Heart left ventricle (tissue), 13 donors: ENCODE data around the gene ACCS.
A peak's percentile ranks its signal among the peaks of the same experiment; 100 is the strongest.

Experiments
- CTCF ChIP-seq, 12 donors: fragments of 200-600 bp; sonication (generic) in 4 of 12; IDR thresholded peaks; one replicate each; pipeline versions ENCODE4 v1.5.0 to v1.8.0; 2018 to 2022; ENCODE audit warnings: antibody characterized with exemption in 12 of 12, mild to moderate bottlenecking in 5 of 12
- POLR2A ChIP-seq, 2 donors: fragments of 450-650 bp; IDR thresholded peaks; one replicate each; pipeline ENCODE4 v1.6.1; 2017; ENCODE audit warnings: antibody characterized with exemption in 2 of 2, mild to moderate bottlenecking in 2 of 2, moderate library complexity in 2 of 2
- donor health status: ischemic (EF 13 %, LVEDD 7.1; RV severe dilation, severe dysfunction).
- donor health status: DM: no; HTN: yes; CAD: no.
- donor health status: DM: no; HTN: no; CAD: no.
- donor health status: ischemic (EF 25% LVEDD 6.9; RV normal size, moderate dysfunction).
- donor health status: ischemic (EF 25% LVEDD 5.7; RV mildly dilated, moderate dysfunction).
- donor health status: ischemic (EF 35%, LVEDD 5.7; RV mildly dilated, moderate dysfunction).
- donor health status: nonischemic (EF 11% LVEDD 7.7; RV severe dilation, severe dysfunction).
- donor health status: DM: yes; HTN: yes; CAD: no.
- donor health status: PGD.
- donor health status: ischemic (EF 29% LVEDD 5.4; RV normal size, mild dysfunction).
- donor health status: nonischemic (EF 23%, LVEDD 6.1; RV moderate dilation, normal function).

- TF ChIP-seq CTCF (IDR thresholded peaks at IDR 0.05): peak; percentile 78 to 96 (median 92)
- peak in 1 of 2 donors; percentile 66 for TF ChIP-seq POLR2A (IDR thresholded peaks at IDR 0.05)
Measured at GRCh38 chr11:44095506-44096359, 29.7 kb downstream of the ACCS start, which contains the start of gene EXT2.
